Measurements from ENCODE around the gene INPPL1.
"Not testable (repeated sequence)": the region's sequence is repeated elsewhere in the genome, so short reads cannot be mapped to it uniquely, and the experiment has no call there.

INPPL1 gene

DNA sequence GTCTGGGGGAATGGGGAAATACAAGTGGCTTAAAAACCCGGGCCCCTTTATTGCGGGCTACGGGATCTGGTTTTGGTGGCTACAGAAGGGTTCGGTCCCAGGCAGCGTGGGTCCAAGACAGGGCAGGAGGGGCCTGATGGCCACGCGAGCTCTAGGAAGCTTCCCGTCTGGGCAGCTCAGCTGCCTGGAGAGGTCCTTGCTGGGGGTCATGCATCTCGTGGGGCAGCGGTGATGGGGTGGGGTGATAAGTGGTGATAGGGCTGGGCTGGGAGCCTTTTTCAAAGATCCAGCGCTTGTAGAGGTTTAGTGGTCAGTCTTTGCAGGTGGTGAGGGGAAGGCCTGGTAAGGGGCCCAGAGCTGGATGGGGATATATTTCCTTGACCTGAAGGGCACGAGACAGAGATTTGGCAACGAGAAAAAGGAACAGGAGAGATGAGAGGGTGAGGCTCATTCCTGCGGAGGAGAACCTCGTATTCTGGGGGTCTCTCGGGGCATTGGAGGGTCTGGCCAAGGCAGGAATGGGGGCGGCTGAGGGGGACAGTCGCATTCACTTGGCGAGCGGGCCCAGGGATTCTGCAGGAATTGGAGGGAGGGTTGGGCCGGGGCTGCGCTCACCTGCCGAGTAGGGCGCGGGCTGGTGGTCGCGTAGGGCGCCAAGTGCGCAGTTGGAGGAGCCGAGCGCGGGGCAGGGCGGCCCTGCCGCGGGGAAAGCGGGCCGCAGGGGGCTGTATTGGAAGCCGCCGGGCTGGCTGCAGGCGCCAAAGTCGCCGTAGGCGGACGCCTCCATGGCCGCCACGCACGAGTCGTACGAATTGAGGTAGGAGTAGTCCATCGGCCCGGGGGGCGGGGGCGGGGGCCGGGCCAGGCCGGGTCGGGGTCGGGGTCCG, 18.8 kb downstream of the INPPL1 start:
- DNase-seq (ENCODE audit: low read depth, low spot score), result no peak

DNA sequence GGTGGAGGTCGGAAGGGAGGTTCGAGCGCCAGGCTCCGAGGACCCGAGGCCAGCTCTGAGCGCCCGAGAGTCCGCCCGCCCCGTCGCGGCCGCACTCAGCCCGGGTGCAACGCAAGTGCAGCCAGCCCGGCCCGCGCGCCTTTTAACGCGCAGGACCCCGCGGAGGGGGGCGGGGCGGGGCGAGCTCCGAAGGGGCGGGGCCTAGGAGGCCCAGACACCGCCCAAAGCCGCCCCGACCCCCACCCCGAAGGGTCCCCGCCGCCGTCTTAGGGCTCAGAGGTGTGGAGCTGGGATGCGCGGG, 19.4 kb downstream of the INPPL1 start, which contains the start of gene PHOX2A:
PHOX2A (minus strand) TSS at position 117 of the 301 bp plus-strand sequence. CDS start 172 bp downstream, outside the sequence.
- DNase-seq (ENCODE audit: low read depth, low spot score), result no peak

GRCh38 chr11:72244361-72245262, 20.0 kb downstream of the INPPL1 start:
- no peak for DNase-seq (ENCODE audit: low read depth, low spot score)

- DNase-seq (ENCODE audit: low read depth, low spot score), result no peak
Observed at GRCh38 chr11:72245263-72245816, 20.8 kb downstream of the INPPL1 start.

DNA sequence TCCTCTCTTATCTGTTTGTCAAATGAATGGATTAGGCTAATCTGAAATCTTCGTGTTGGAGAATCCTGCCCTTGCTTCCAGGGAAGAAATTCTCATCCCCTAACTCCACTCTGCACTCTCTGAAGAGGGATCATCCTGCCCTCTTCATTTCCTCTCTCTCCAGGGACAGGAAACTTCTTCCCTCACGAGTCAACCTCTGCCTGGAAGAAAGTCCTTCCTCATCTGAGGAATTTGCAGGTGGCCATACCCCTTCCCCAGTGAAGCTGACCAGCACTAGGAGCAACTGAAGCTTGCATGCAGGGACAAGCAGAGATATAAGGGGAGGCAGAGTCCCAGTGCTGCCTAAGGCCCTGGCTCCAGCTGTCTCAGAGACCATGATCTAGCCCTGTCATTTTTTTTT, 23.0 kb downstream of the INPPL1 start:
- DNase-seq (ENCODE audit: low read depth, low spot score), result no peak

DNA sequence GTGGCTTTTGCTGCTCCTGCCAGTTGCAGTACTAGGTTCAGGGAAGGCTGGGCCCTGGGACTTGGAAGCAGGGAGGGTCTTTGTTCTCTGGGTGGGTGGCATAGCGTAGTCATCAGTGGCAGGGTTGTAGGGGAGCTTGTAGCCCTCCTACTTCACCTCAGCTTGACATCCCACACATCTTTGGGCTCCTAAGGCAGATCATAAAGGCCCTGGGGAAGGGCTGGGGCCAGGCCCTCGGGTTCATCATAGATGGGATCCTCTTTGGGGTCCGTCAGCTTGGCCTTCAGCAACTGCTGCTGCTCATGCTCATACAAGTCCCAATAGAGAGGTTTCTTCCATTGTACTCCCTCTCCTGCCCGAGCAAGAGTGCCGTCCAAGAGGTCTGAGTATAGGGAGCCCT, 25.4 kb downstream of the INPPL1 start:
- DNase-seq (ENCODE audit: low read depth, low spot score), result no peak

- no peak for DNase-seq (ENCODE audit: low read depth, low spot score)
Observed at GRCh38 chr11:72250661-72251464, 26.3 kb downstream of the INPPL1 start.

- no peak for DNase-seq (ENCODE audit: low read depth, low spot score)
Observed at GRCh38 chr11:72251614-72252013, 27.0 kb downstream of the INPPL1 start.

DNA sequence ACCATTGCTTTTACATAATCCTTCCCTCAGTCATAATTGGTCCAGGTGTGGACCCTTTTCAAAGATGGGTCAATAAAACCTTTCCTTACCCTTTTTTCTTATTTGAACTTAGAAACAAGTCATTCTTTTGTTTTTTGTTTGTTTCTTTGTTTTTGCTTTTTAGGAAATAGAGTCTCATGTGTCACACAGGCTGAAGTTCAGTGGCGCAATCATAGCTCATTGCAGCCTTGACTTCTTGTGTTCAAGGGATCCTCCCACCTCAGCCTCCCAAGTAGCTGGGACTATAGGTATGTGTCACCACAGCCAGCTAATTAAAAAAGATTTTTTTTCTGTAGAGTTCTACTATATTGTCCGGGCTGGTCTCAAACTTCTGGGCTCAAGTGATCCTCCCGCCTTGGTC, 28.8 kb downstream of the INPPL1 start:
- DNase-seq (ENCODE audit: low read depth, low spot score), result no peak

DNA sequence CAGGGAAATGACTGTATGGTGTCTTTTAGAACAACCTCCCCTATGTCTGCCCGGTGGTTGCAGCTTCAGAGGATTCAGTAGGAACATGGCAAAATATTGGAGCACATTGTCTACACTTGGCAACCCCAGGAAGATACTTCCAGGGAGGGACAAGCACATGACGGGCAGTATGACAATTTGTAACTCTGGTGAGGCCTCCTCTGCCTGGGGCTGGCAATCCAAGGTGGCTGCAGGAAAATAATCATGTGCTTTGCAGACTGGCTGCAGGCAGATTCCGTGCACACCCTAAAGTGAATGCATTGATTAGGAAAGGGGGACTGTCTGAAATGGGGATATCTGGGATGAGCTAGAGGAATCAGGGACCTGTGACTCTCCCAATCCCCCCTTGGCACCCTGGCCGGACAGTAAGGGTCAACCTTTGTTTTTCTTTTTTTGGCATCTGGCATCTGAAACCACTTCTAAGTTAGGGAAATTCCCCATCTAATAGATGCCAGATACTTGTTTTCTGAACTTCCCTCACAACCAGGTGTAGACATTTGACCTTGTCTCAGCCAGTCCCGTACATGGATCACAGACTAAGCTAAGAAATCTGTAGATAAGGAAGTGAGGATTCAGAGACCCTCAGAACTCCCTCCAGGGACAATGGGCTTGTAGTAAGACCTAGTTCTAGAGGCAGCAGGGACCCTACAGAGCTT, 29.9 kb downstream of the INPPL1 start:
- DNase-seq (ENCODE audit: low read depth, low spot score), result no peak

DNA sequence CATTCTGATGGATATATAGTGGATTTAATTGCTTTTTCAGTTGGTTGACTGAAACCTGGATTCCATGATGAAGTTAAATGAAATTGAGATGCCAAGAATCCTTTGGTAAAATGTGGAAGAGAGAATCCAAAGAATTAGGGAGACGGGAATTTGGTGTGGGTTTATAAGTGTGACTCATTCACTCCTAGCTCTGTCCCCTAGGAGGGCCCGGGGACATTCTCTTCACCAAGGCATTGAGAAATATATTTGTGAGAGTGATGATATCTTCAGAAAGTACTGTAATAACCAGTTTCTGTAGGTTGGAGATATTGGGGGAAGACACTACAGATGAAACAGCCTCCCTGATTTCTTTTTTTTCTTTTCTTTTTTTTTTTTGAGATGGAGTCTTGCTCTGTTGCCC, 33.0 kb downstream of the INPPL1 start:
- DNase-seq (ENCODE audit: low read depth, low spot score), result no peak

- no peak for DNase-seq (ENCODE audit: low read depth, low spot score)
Observed at GRCh38 chr11:72259490-72259889, 34.9 kb downstream of the INPPL1 start.

DNA sequence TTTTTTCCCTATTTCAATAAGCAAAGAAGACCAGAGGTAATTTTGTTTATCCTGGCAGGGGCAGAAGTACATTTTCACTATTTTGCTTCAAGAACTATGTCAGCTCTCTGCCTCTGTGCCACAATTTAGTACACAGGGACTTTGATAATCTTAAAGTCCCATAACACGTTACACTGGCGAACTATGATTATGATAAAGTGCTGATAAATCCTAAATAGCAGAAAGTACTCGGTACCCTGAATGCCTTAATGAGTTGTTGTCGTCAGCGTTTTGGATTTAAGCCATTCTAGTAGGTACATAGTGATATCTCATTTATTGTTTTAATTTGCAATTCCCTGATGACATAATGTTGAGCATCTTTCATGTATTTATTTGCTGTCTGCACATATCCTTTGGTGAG, 36.0 kb downstream of the INPPL1 start:
- no peak for DNase-seq (ENCODE audit: low read depth, low spot score)

- no peak for DNase-seq (ENCODE audit: low read depth, low spot score)
Observed at GRCh38 chr11:72263361-72263760, 38.8 kb downstream of the INPPL1 start.

- no peak for DNase-seq (ENCODE audit: low read depth, low spot score)
Observed at GRCh38 chr11:72265951-72266350, 41.4 kb downstream of the INPPL1 start.

- DNase-seq (ENCODE audit: low read depth, low spot score), result not testable (repeated sequence)
Observed at GRCh38 chr11:72266960-72267359, 42.4 kb downstream of the INPPL1 start.

DNA sequence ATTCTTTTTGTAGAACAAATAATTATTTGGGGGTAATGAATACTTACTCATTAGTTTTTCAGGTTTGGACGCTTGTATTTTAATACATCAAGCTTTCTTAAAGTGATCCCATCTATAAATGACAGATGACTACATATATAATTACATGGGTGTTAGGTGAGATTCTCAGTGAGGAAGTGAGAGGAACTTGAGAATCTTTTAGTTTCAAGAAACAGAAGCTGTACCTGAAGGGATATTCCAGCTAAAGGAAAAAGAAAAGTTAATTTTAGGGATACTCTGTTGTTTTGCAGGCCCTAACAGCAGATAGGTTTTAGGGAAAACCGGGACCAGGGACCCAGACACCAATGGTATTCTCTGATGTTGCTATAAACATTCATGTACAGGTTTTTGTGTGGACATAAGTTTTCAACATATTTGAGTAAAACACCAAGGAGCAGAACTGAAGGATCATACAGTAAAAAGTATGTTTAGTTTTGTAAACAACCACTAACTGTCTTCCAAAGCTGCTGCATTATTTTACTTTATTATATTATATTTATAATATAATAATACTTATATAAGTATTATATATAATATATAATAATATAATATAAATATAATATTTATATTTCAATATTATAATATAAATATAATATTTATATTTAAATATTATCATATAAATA, 43.5 kb downstream of the INPPL1 start:
- DNase-seq (ENCODE audit: low read depth, low spot score), result no peak

- DNase-seq (ENCODE audit: low read depth, low spot score), result no peak
Observed at GRCh38 chr11:72271980-72272379, 47.4 kb downstream of the INPPL1 start.

DNA sequence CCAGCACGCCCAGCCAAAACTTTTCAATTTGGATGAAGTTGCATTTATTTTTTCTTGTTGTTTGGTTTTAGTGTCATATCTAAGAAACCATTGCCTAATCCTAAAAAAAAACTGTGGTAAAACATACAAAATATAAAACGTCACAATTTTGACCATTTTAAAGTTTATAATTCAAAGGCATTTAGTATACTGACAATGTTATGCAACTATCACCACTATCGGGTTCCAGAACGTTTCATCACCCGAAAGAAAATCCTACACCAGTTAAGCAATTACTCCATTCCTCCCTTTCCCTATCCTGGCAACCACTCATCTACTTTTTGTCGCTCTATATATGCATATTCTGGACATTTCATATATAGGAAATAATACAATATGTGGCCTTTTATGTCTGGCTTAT, 49.9 kb downstream of the INPPL1 start:
- no peak for DNase-seq (ENCODE audit: low read depth, low spot score)

DNA sequence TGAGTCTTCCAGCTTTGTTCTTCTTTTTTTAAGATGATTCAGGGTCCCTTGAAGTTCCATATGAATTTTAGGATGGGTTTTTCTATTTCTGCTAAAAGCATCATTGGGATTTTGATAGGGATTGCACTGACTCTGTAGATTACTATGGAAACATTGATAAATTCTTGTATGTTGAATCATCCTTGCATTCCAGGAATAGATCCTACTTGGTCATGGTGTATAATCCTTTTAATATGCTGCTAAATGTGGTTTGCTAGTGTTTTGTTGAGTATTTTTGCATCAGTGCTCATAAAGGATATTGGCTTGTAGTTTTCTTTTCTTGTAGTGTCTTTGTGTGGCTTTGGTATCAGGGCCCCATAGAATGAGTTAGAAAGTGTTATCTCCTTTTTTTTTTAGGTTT, 54.3 kb downstream of the INPPL1 start:
- no peak for DNase-seq (ENCODE audit: low read depth, low spot score)

All from smooth muscle cell of the brain vasculature (primary cell).